GM21367 (cell line): ENCODE results near the gene KIF26B.

ENCODE experiments used
- ATAC-seq: cut with Tn5 transposase; IDR thresholded peaks from one replicate; pipeline ENCODE4 v1.9.1; 2021; ENCODE audit not compliant: unreplicated experiment

KIF26B gene

GRCh38 chr1:245484176-245484575 lies 329.4 kb downstream of the KIF26B start:
- ATAC-seq, result no peak

- ATAC-seq, result no peak
These were observed 331.2 kb downstream of the KIF26B start for GRCh38 chr1:245485996-245486395.

GRCh38 chr1:245486775-245487470 lies 332.1 kb downstream of the KIF26B start:
- no peak for ATAC-seq

GRCh38 chr1:245488346-245489129 lies 333.8 kb downstream of the KIF26B start:
- ATAC-seq, result no peak

GRCh38 chr1:245489838-245490237 lies 335.1 kb downstream of the KIF26B start:
- no peak for ATAC-seq

- no peak for ATAC-seq
These were observed 338.2 kb downstream of the KIF26B start for GRCh38 chr1:245493029-245493428.

GRCh38 chr1:245495681-245496080 lies 340.9 kb downstream of the KIF26B start:
- no peak for ATAC-seq

GRCh38 chr1:245500546-245500945 lies 345.8 kb downstream of the KIF26B start:
- no peak for ATAC-seq

- ATAC-seq, result no peak
These were observed 346.8 kb downstream of the KIF26B start for GRCh38 chr1:245501633-245502032.

GRCh38 chr1:245503548-245503947 lies 348.8 kb downstream of the KIF26B start:
- ATAC-seq, result no peak

GRCh38 chr1:245510144-245510543 lies 355.4 kb downstream of the KIF26B start:
- ATAC-seq, result no peak

GRCh38 chr1:245512181-245512888 lies 357.6 kb downstream of the KIF26B start:
- ATAC-seq, result no peak

GRCh38 chr1:245512980-245513578 lies 358.3 kb downstream of the KIF26B start:
- ATAC-seq, result no peak

GRCh38 chr1:245516284-245516759 lies 361.5 kb downstream of the KIF26B start:
- no peak for ATAC-seq

GRCh38 chr1:245520611-245521010 lies 365.8 kb downstream of the KIF26B start:
- ATAC-seq, result no peak

GRCh38 chr1:245526141-245526540 lies 371.4 kb downstream of the KIF26B start:
- ATAC-seq, result no peak

- ATAC-seq, result no peak
These were observed 373.5 kb downstream of the KIF26B start for GRCh38 chr1:245528258-245528635.

- no peak for ATAC-seq
These were observed 376.2 kb downstream of the KIF26B start for GRCh38 chr1:245530937-245531336.

- no peak for ATAC-seq
These were observed 383.2 kb downstream of the KIF26B start for GRCh38 chr1:245537992-245538391.

GRCh38 chr1:245538671-245539070 lies 383.9 kb downstream of the KIF26B start:
- ATAC-seq, result no peak

- no peak for ATAC-seq
These were observed 386.6 kb downstream of the KIF26B start for GRCh38 chr1:245541369-245541768.
